Astrocyte (in vitro differentiated cells and primary cell): Measurements from ENCODE around the gene GFER. TPM values are rescaled to one million over a fixed set of nuclear protein-coding genes. Genes with fewer than 3 reads are reported as not detected.
A peak's percentile ranks its signal among the peaks of the same experiment; 100 is the strongest.

Experiments
- DNase-seq: peaks from one replicate; pipeline ENCODE4 v3.0.0-alpha.2; 2010; ENCODE audit warnings: low read depth
- FAIRE-seq: peaks from 2 replicates; lab custom pipeline; 2011; peaks lifted over from hg19 to GRCh38; lab: Jason Lieb, UNC
- H2AFZ ChIP-seq: 2 replicates; pipeline ENCODE4 v1.6.0; 2012; ENCODE audit warnings: low read depth, low read length, inconsistent platforms
- H3K27ac ChIP-seq: 2 replicates; pipeline ENCODE4 v1.5.1; 2011; ENCODE audit warnings: low read depth, low read length, inconsistent platforms
- H3K27me3 ChIP-seq: 2 replicates; pipeline ENCODE4 v1.6.0; 2011; ENCODE audit warnings: low read length, inconsistent platforms; ENCODE audit not compliant: insufficient read depth
- H3K36me3 ChIP-seq: 2 replicates; pipeline ENCODE4 v1.5.1; 2011; ENCODE audit warnings: low read length, inconsistent platforms; ENCODE audit not compliant: insufficient read depth
- H3K4me1 ChIP-seq: 2 replicates; pipeline ENCODE4 v1.5.1; 2011; ENCODE audit warnings: low read length, inconsistent platforms; ENCODE audit not compliant: insufficient read depth
- H3K4me2 ChIP-seq: 2 replicates; pipeline ENCODE4 v1.6.0; 2012; ENCODE audit warnings: low read length, inconsistent platforms
- H3K4me3 ChIP-seq: 2 replicates; pipeline ENCODE4 v1.5.1; 2011; ENCODE audit warnings: low read depth, mild to moderate bottlenecking, low read length, inconsistent platforms; ENCODE audit not compliant: insufficient read depth
- H3K79me2 ChIP-seq: 2 replicates; pipeline ENCODE4 v1.6.0; 2012; ENCODE audit warnings: mild to moderate bottlenecking, low read length, inconsistent platforms; ENCODE audit not compliant: insufficient read depth
- H3K9ac ChIP-seq: 2 replicates; pipeline ENCODE4 v1.6.0; 2012; ENCODE audit warnings: mild to moderate bottlenecking, low read length, inconsistent platforms
- H3K9me3 ChIP-seq: 2 replicates; pipeline ENCODE4 v1.5.1; 2012; ENCODE audit warnings: low read depth, mild to moderate bottlenecking, low read length, inconsistent platforms; ENCODE audit not compliant: insufficient read depth
- H4K20me1 ChIP-seq: 2 replicates; pipeline ENCODE4 v1.6.0; 2012; ENCODE audit warnings: low read length, inconsistent platforms; ENCODE audit not compliant: insufficient read depth
- H3K27ac Mint-ChIP-seq: one replicate; pipeline ENCODE4 v1.8.0; 2021; ENCODE audit warnings: mild to moderate bottlenecking, mixed read lengths; ENCODE audit not compliant: unreplicated experiment
- H3K27me3 Mint-ChIP-seq: one replicate; pipeline ENCODE4 v1.8.0; 2021; ENCODE audit warnings: low read depth, mixed read lengths; ENCODE audit not compliant: unreplicated experiment
- H3K36me3 Mint-ChIP-seq: one replicate; pipeline ENCODE4 v1.8.0; 2021; ENCODE audit warnings: low read depth, mixed read lengths; ENCODE audit not compliant: unreplicated experiment
- H3K4me1 Mint-ChIP-seq: one replicate; pipeline ENCODE4 v1.8.0; 2021; ENCODE audit warnings: low read depth, mixed read lengths; ENCODE audit not compliant: unreplicated experiment
- H3K4me3 Mint-ChIP-seq: one replicate; pipeline ENCODE4 v1.8.0; 2021; ENCODE audit warnings: mild to moderate bottlenecking, moderate library complexity, mixed read lengths; ENCODE audit not compliant: unreplicated experiment
- H3K9me3 Mint-ChIP-seq: one replicate; pipeline ENCODE4 v1.8.0; 2021; ENCODE audit warnings: mild to moderate bottlenecking, mixed read lengths; ENCODE audit not compliant: unreplicated experiment
- CTCF ChIP-seq: IDR thresholded peaks from 2 replicates; pipeline ENCODE4 v1.5.1; 2011; ENCODE audit warnings: low read depth, mild to moderate bottlenecking, inconsistent platforms, low read length, moderate library complexity; ENCODE audit not compliant: insufficient read depth
- EZH2 ChIP-seq: IDR thresholded peaks from 2 replicates; pipeline ENCODE4 v1.6.1; 2012; ENCODE audit warnings: mild to moderate bottlenecking, low read length, inconsistent platforms; ENCODE audit not compliant: insufficient read depth
- total RNA-seq: library from RNA; stranded (reverse); gene quantifications from 2 replicates; pipeline ENCODE4 v1.2.1, GENCODE V29; 2021

Gene GFER
- total RNA-seq, 1 donor from 2014 or later, result 30.4 TPM

GRCh38 chr16:2008009-2008526, 24.1 kb downstream of the GFER start:
- H3K9ac ChIP-seq, result peak overlapping the region; percentile 94
- peaks cover 2% of the 10 kb centered on the region for H3K36me3 Mint-ChIP-seq
- peak overlapping the region; percentile 33 for H3K27ac ChIP-seq
- FAIRE-seq, result no peak
- peaks cover 41% of the 10 kb centered on the region for H3K4me1 ChIP-seq
- peak overlapping the region; percentile 74 for H3K27ac Mint-ChIP-seq
- H3K4me2 ChIP-seq, result peak overlapping the region; percentile 100
- no peaks in the 10 kb centered on the region for H3K27me3 ChIP-seq
- peak overlapping the region; percentile 88 for H3K4me3 ChIP-seq
- no peak overlapping the region for H2AFZ ChIP-seq
- H3K4me1 Mint-ChIP-seq, result peaks cover 18% of the 10 kb centered on the region
- no peaks in the 10 kb centered on the region for H3K27me3 Mint-ChIP-seq
- H3K4me3 Mint-ChIP-seq, result peak overlapping the region; percentile 90
- H3K9me3 ChIP-seq, result no peaks in the 10 kb centered on the region
- no peaks in the 10 kb centered on the region for H3K9me3 Mint-ChIP-seq
- peaks cover 61% of the 10 kb centered on the region for H4K20me1 ChIP-seq
- H3K79me2 ChIP-seq, result peaks cover 74% of the 10 kb centered on the region
- TF ChIP-seq EZH2 (no peak), CTCF (no peak)
- H3K36me3 ChIP-seq, result no peaks in the 10 kb centered on the region
- peak; percentile 57 for DNase-seq

GRCh38 chr16:2008631-2009163, 24.7 kb downstream of the GFER start:
- no peaks in the 10 kb centered on the region for H3K9me3 ChIP-seq
- no peaks in the 10 kb centered on the region for H3K27me3 ChIP-seq
- peaks cover 68% of the 10 kb centered on the region for H3K79me2 ChIP-seq
- H3K4me2 ChIP-seq, result peak overlapping the region; percentile 100
- H3K4me3 ChIP-seq, result peak overlapping the region; percentile 88
- Mint-ChIP-seq H3K4me3 (peak overlapping the region; percentile 90), H3K4me1 (peaks cover 18% of the 10 kb centered on the region), H3K27me3 (no peaks in the 10 kb centered on the region), H3K9me3 (no peaks in the 10 kb centered on the region), H3K27ac (peak overlapping the region; percentile 74), H3K36me3 (peaks cover 4% of the 10 kb centered on the region)
- no peak overlapping the region for H2AFZ ChIP-seq
- peak overlapping the region; percentile 77 for H3K27ac ChIP-seq
- H3K4me1 ChIP-seq, result peaks cover 41% of the 10 kb centered on the region
- TF ChIP-seq EZH2, result no peak
- TF ChIP-seq CTCF, result no peak
- FAIRE-seq (no peak), DNase-seq (no peak)
- H4K20me1 ChIP-seq, result peaks cover 54% of the 10 kb centered on the region
- peak overlapping the region; percentile 94 for H3K9ac ChIP-seq
- H3K36me3 ChIP-seq, result no peaks in the 10 kb centered on the region

- peak overlapping the region; percentile 94 for H3K9ac ChIP-seq
- Mint-ChIP-seq H3K9me3 (no peaks in the 10 kb centered on the region), H3K4me1 (peaks cover 18% of the 10 kb centered on the region), H3K27me3 (no peaks in the 10 kb centered on the region), H3K36me3 (peaks cover 4% of the 10 kb centered on the region), H3K4me3 (peak overlapping the region; percentile 90), H3K27ac (peak overlapping the region; percentile 74)
- FAIRE-seq, result no peak
- peaks cover 49% of the 10 kb centered on the region for H4K20me1 ChIP-seq
- H3K27ac ChIP-seq, result peak overlapping the region; percentile 77
- DNase-seq, result no peak
- peak overlapping the region; percentile 100 for H3K4me2 ChIP-seq
- H3K4me3 ChIP-seq, result peak overlapping the region; percentile 88
- peaks cover 37% of the 10 kb centered on the region for H3K4me1 ChIP-seq
- no peaks in the 10 kb centered on the region for H3K27me3 ChIP-seq
- TF ChIP-seq EZH2 (no peak), CTCF (no peak)
- H3K9me3 ChIP-seq, result no peaks in the 10 kb centered on the region
- H3K79me2 ChIP-seq, result peaks cover 63% of the 10 kb centered on the region
- H2AFZ ChIP-seq, result no peak overlapping the region
- H3K36me3 ChIP-seq, result no peaks in the 10 kb centered on the region
These were observed 25.2 kb downstream of the GFER start for GRCh38 chr16:2009164-2009711.
